Stimulated activated CD4-positive, alpha-beta T cell treated with anti-CD3 and anti-CD28 coated beads, Interleukin-1b, Interleukin-23, amount 100 ng/mL, for 1 hour (primary cell): ENCODE data around the gene MSRB1.
"Not testable (repeated sequence)": the region's sequence is repeated elsewhere in the genome, so short reads cannot be mapped to it uniquely, and the experiment has no call there.

ENCODE experiments used
- DNase-seq, 2 donors: peaks; one replicate each; pipeline ENCODE4 v3.0.0-alpha.2; 2020; ENCODE audit warnings: low read depth in 2 of 2

MSRB1 gene

DNA sequence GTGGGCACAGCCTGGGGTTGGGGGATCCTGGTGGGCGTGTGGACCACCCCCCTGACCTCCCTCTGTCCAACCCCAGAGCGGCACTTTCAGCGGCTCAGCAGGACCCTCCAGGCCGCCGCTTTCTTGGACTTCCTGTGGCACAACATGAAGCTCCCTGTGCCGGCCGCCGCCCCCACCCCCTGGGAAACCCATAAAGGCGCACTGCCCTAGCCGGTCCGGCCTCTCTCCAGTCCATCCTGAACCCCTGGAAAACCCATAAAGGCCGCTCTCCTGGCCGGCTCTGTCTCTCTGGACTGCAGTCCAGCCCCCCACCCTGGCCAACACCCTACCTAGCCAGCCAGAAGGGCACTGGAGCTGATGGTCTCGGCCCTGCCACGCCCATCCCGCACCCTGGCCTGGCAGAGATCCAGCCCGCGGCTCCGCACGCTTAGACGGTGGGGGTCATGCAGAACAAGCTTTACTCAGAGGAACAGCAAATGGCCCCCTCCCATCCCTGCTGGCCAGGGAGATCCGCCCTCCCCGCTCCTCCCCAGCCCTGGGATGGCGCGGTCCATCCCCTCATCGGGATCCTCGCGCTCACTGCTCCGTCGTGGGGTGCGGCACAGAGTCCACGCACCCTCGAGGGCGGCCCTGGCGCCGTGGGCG lies 35.6 kb upstream of the MSRB1 start:
- DNase-seq, result no peak

DNA sequence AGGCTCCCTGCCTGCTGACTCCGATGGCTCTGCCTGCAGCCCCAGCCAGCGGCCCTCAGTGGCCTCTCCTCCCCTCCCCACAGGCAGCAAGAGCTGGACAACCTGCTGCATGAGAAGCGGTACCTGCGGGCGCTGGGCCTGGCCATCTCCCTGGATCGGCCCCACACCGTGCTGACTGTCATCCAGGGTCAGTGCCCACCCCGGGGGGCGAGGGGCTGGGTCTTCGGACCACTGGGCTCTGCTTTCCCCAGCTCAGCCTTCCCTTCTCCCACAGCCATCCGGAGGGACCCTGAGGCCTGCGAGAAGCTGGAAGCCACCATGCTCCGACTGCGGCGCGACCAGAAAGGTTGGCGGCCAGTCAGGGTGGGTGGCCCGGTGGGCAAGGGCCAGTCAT lies 34.9 kb upstream of the MSRB1 start:
- no peak for DNase-seq

DNA sequence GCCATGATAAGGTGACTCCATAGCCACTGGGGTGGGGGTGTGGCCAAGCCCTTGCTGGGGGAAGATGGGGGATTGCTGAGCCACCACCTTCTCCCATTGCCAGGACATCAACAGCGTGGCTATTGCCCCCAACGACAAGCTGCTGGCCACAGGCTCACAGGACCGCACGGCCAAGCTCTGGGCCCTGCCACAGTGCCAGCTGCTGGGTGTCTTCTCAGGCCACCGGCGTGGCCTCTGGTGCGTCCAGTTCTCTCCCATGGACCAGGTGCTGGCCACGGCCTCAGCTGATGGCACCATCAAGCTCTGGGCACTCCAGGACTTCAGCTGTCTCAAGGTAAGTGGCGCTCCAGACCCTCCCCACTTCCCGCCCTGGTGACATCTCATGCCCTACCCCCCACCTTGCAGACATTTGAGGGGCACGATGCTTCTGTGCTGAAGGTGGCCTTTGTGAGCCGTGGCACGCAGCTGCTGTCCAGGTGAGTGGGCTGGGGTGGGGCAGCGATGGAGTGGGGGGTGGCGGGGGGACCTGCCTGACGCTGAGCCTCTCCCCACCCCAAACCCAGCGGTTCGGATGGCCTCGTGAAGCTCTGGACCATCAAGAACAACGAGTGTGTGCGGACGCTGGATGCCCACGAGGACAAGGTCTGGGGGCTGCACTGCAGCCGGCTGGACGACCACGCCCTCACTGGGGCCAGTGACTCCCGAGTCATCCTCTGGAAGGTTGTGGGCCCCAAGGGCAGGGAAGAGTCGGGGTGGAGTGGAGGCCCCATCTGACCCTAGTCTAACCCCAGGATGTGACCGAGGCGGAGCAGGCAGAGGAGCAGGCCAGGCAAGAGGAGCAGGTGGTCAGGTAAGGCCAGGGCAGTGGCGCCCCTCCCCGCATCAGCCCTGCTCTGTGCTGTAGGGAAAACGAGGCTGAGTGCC lies 34.2 kb upstream of the MSRB1 start:
- no peak for DNase-seq

DNA sequence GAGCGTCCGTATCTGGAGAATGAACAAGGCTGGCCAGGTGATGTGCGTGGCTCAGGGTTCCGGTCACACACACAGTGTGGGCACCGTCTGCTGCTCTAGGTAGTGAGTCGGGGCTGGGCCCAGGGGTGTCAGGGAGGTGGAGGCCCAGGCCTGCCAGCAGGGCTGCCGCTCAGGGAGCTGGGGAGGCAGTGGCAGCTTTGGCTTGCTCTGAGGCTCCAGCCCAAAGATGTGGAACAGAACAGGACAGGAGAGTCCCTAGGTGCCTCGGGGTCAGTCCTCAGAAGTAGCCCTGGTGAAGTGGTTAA lies 33.2 kb upstream of the MSRB1 start:
- no peak for DNase-seq

DNA sequence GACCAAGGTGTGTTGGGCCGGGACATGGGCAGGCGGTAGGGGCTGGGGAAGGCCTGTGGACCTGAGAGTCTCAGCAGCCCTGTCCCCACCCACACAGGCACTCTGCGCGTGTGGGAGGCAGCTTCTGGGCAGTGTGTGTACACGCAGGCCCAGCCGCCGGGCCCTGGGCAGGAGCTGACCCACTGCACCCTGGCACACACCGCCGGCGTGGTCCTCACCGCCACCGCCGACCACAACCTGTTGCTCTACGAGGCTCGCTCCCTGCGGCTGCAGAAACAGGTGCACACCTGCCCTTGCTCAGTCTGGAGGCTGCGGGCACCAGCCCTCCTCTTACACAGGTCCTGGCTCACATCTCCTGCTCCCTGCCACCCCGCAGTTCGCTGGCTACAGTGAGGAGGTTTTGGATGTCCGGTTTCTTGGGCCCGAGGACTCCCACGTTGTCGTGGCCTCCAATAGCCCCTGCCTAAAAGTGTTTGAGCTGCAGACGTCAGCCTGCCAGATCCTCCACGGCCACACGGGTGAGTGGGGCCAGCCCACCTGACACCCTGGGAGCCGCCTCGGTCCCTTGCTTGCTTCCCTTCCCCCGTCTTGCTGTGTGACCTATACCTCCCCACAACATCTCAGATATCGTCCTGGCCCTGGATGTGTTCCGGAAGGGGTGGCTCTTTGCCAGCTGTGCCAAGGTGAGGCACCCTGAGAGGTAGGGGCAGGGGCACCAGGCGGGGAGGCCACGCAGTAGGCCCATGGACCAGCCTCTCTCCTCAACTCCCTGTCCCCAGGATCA lies 32.6 kb upstream of the MSRB1 start:
- no peak for DNase-seq

DNA sequence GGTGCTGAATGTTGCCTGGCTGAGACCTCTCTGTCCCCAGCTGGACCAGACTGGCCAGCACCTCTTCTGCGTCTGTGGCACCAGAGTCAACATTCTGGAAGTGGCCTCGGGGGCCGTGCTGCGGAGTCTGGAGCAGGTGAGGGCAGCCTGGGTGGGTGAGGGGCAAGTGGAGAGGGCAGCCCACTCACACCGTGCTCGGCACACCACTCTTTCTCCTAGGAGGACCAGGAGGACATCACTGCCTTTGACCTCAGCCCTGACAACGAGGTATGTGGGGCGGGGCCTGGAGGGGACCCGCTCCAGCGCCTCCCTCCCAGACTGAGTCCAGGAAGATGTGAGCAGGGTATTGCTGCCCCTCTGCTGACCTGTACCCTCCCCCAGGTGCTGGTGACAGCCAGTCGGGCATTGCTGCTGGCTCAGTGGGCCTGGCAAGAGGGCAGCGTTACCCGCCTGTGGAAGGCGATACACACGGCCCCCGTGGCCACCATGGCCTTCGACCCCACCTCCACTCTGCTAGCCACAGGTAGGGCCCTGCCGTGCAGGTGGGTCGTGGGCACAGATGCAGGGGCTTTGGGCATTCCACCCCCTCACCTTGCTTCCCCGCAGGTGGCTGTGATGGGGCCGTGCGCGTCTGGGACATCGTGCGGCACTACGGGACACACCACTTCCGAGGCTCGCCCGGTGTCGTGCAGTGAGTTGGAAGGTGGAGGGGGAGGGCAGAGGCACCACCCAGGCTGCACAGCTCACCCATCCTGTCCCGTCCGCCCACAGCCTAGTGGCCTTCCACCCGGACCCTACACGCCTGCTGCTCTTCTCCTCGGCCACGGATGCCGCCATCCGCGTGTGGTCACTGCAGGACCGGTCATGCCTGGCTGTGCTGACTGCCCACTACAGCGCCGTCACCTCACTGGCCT lies 31.4 kb upstream of the MSRB1 start:
- no peak for DNase-seq

DNA sequence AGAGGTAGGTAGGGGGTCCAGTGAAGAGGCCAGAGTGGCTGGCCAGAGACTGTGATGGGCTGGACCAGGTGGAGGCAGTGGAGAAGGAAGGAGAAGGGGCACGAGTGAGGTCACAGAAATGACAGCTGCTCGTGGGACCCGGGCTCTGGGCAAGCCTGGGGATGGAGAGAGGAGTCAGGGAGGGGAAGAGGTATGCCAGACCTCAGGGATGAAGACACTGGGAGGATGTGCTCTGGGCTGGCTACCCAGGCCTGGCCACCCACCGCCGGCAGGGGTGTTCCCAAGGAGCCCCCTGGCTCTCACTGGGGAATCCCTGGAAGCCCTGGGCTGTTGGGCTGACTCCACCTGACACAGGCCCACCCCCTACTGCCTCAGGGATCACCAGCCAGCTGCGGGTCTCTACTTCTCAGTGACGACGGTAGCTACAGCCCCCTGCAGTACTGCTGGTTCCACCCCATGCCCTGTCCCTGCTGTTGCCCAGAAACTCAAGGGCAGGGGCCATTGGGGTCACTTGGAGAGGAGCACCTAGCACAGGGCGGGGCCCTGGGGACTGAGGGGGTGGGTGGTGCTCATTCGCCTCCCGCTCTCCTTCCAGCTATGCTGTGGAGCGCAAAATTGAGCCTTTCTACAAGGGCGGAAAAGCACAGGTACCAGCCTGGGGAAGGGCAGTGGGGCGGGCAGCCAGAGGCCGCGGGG lies 30.6 kb upstream of the MSRB1 start:
- no peak for DNase-seq

DNA sequence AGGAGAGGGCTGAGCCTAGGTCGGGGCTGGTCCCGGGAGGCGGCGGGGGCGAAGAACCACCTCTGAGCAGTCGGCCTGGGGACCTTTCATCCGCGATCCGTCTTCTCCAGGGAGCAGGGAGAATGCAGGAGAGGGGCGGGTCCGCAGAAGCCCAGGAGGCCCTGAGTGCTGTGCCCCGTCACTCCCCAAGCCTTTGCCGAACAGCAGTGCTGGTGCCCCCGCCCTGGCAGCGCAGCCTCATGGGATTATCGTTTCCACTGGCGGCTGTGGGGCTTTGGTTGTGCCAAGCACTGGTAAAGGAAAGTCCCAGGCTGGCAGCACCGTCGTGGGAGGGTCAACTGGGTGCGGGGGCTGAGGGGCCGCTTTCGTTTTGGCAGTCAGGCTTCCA lies 29.5 kb upstream of the MSRB1 start:
- no peak for DNase-seq

DNA sequence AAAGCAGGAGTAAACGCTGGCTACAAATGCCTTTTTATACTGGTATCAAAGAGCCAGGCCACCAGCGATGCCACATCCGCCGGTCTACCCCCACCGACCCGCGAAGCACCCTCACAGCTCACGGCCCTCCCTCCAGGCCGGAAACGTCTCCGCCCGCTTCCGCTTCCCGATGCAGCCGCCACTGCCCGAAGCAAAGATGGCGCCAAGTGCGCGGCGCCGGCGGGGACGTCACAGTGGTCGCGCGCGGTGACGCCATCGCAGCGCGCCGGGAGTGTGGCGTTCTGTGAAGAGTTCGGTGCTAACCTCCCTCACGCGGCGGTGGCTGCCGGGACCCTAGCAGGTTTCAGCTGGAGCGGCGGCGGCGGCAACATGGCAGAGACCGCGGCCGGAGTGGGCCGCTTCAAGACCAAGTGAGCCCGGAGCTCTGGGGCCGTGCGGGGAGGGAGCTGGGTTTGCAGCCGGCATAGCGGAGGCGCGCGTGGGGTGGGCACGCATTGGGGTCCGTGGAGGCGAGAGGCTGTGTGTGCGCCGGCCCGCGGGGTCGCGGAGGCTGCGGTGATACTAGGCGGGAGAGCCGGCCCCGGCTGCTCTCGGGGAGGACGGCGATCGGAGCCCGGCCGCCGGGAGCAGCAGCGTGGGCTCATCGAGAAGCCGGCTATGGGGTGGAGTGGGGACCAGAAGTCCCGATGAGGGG lies 28.9 kb upstream of the MSRB1 start, which contains the start of gene TBL3:
Gene TBL3 (plus strand): TSS at position 258 of the 694 bp plus-strand sequence. CDS start 112 bp downstream, at position 370.
- DNase-seq, result peak; percentile 88 to 93

DNA sequence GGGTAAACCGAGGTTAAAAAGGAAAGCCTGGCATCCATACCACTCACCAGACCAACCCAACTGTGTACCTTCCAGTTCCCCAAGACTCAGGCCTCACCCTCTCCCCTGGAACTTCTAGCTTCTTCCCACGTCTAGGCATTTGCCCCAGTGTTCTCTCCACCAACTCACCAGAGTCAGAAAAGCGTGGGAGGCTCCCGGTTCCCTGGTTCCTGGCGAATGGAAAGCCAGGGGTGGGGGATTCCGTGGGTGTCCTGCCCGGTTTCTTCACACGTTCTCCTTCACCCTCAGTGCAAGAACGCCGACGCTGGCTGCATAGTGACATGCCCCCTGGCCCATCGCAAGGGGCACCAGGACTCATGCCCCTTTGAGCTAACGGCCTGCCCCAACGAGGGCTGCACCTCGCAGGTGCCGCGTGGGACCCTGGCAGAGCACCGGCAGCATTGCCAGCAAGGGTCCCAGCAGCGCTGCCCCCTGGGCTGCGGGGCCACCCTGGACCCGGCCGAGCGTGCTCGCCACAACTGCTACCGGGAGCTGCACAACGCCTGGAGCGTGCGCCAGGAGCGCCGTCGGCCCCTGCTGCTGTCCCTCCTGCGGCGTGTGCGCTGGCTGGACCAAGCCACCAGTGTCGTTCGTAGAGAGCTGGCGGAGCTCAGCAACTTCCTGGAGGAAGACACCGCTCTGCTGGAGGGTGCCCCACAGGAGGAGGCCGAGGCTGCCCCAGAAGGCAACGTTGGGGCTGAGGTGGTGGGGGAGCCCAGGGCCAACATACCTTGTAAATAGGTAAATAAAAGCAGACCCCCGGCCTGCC lies 25.4 kb upstream of the MSRB1 start:
- DNase-seq, result no peak

DNA sequence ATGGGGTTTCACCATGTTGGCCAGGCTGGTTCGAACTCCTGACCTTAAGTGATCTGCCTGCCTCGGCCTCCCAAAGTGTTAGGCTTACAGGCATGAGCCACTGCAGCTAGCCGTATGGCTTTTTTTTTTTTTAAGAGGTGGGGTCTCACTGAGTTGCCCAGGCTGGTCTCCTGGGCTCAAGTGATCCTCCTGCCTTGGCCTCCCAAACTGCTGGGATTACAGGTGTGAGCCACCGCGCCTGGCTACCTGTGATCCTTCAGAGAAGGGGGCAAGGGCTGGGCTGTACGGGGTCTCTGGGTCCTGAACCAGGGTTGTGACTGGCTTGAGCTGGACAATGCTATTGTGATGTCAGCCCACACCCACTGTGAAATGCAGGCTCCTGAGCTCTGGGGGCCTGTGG lies 23.5 kb upstream of the MSRB1 start, which contains the start of gene RNF151:
Gene RNF151 (plus strand): TSS at position 397 of the 400 bp plus-strand sequence. CDS start 26 bp downstream, outside the sequence.
- no peak for DNase-seq

DNA sequence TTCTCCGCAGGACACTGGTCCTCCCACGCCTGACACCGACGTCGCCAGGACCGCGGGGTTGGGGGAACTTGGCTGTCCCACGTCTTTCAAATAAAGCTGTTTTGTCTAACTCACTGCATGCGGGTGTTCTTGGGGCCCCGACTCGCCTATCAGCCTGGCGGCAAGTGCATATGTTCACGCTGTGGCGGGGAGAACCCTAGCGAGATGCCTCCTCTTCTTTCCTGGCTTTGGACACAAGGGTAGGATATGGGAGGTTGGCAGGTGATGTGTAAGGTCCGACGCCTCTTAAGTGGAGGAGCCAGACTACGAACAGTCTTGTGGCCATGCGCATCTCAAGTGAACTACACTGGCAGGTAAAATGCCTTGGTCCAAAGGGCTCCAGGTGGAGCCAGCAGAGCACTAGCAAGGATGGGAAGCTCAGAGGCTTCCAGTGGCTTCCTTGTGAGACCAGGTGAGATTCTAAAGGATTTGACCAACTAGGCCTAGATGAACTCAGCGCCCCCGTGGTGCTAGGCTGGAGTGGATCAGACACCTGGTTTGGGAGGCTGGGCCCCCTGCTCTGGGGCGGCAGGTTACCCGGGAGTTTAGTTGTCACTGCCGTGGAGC lies 22.5 kb upstream of the MSRB1 start:
- no peak for DNase-seq

DNA sequence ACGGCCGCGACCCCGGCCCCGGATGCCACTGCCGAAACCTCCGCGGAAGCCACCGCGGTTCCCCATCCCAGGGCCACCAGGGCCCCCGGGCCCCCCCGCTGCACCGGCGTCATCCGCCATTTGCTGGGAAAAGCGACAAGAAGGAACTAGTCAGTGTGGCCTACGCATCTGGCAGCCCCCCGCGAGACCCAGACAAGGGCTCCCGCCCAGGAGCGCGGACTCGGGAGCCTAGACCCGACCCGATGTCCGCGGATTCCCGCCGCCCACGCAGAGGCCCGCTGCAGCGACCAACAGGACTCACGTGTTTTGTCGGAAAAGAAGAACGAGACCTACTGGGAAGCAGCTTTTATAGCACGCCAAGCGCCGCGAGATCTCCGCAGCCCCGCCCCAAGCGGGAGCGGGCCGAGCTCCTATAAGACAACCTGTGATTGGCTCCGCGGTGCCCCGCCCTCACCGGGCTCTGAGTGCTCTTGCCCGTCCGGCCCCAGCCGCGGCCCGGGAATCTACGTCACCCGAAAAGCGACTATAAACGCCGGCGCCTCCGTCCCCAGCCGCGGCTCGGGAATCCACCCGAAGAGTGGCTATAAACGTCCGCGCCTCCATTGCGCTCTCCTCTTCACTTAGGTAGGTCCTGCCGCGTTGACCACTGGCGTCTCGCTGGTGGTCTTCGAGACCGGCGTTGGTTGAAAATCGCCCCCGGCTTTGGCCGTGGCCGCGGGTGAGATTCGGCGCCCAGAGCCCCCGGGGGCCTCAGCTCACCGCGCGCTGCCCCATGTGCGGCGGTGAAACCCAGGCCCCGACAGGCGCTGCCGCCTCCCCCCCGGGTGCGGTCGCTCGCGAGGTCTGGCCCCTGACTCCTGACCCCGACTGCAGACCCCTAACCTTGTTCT lies 21.8 kb upstream of the MSRB1 start, which contains the start of gene RPS2:
Gene RPS2 (minus strand): TSS at position 321 of the 890 bp plus-strand sequence. CDS start 201 bp downstream, at position 120.
- DNase-seq, result peak; percentile 92 to 99

DNA sequence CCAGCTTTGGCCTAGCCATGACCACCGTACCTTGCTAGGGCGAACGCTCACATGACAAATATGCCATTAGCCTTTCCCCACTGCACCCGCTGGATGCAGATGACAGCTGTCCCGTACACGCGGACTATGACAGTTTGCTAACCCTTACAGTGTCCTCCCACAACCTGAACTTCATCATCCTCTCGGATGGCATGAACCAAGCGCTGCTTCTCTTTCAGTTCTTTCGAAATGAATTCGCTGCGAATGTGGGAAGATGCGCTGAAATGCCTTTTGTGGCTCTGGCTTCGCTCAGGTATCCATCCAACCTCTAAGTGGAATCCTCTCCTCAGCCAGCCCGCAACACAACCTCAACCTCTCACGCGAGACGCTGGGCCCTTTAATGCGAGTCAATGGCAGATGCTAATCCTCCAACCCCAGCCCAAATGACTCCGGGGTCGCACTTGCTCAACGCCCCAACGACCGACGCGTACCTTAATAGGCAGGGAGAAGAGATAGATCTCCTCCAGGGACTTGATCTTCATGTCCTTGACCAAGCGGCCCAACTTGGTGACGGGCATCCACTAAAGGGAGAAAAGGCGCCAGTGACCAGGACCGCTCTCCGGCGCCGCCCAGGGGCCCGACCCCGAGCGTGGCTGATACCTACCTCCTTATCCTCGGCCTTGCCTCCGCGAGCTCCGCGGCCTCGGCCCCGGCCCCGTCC lies 21.0 kb upstream of the MSRB1 start:
- no peak for DNase-seq

DNA sequence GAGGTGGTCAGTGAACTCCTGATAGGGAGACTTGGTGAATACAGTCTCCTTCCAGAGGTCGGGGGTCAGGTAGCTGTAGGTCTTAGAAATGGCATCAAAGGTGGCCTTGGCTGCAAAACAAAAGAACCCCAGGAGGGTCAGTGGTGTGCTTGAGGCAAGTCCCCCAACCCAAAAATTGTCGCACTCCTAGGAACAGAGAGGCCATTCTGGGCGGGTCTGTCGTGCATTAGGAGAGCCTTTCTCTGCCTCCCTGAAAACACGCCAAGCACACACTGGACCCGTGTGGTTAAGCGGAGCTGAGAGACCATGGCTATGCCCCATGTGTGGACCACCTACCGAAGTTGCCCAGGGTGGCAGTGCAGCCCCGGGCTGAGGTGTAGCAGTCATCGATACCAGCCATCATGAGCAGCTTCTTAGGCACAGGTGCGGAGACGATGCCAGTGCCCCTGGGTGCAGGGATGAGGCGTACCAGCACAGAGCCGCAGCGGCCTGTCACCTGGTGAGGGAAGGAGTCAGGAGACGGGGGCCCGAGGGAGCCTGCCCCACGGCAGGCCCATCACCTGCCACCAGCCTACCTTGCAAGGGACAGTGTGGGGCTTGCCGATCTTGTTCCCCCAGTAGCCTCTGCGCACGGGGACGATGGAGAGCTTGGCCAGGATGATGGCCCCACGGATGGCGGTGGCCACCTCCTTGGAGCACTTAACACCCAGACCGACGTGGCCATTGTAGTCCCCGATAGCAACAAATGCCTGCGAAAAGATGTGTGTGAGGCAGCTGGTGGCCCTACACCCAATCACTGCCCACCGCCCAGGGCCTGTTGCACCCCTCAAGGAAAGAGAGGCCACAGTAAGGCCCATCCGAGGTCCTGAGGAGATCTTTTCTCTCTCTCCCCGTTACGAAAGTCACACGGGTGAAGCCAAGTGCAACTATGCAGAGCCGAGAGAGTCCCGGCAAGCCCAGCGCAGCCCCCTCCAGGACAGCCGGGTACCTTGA lies 19.5 kb upstream of the MSRB1 start:
- not testable (repeated sequence) for DNase-seq

DNA sequence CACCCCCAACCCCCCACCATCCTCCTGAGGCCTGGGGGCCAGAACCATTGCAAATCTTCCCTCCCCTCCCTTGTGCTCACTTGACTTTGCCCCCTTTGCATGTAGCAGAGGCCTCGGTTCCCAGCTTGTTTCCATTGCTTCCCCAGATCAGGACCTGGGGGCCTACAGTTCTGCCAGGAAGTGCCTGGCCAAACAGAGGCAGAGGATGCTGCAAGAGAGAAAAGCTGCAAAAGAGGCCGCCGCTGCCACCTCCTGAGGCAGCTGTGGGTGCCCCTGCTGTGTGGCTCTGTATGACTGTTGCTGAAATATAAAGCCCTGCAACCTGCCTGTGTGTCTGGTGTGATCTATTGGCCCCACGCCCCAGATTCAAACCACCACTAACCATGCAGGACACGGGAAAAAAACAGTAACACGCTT lies 18.7 kb upstream of the MSRB1 start:
- no peak for DNase-seq
